HEK293 (cell line): ENCODE results near the gene SENP1.

Source experiments
- CTCF ChIA-PET: fragments of 350-600 bp; formaldehyde crosslinking; extraction: SDS; loops from one replicate; lab custom pipeline; 2021; ENCODE audit warnings: antibody characterized with exemption; lab: Yijun Ruan, JAX
- POLR2A ChIA-PET: fragments of 300-600 bp; formaldehyde crosslinking; extraction: SDS; loops from one replicate; lab custom pipeline; 2020; ENCODE audit warnings: antibody characterized with exemption, inconsistent platforms; lab: Yijun Ruan, JAX
- H3K27ac ChIP-seq: fragments of 200-500 bp; sonication (Bioruptor generic); 2 replicates; pipeline ENCODE4 v1.5.1; 2014; ENCODE audit warnings: low read depth, low read length, control low read depth, inconsistent platforms; ENCODE audit errors: extremely low read depth
- H3K36me3 ChIP-seq, 2 experiments: fragments of 200-500 bp in 1 of 2; sonication (Bioruptor generic) in 1 of 2; 1 replicate in 1 of 2; 2 replicates in 1 of 2; pipeline ENCODE4 v1.5.1; 2014 to 2017; ENCODE audit warnings: inconsistent platforms in 2 of 2, low read length in 2 of 2; ENCODE audit not compliant: control insufficient read depth in 2 of 2, insufficient read depth in 1 of 2
- H3K4me1 ChIP-seq: fragments of 200-500 bp; sonication (Bioruptor generic); 2 replicates; pipeline ENCODE4 v1.5.1; 2014; ENCODE audit warnings: mild to moderate bottlenecking, low read length, inconsistent platforms; ENCODE audit not compliant: control insufficient read depth, insufficient read depth
- H3K4me3 ChIP-seq: 2 replicates; pipeline ENCODE4 v1.5.1; 2011; ENCODE audit warnings: low read depth, mild to moderate bottlenecking, control low read depth, low read length, moderate library complexity
- H3K9me3 ChIP-seq: fragments of 200-500 bp; sonication (Bioruptor generic); 2 replicates; pipeline ENCODE4 v1.5.1; 2014; ENCODE audit warnings: low read depth, low read length, inconsistent platforms; ENCODE audit not compliant: control insufficient read depth, insufficient read depth
- BCL11B ChIP-seq: fragments of 450-650 bp; formaldehyde crosslinking; IDR thresholded peaks from 2 replicates; pipeline ENCODE4 v1.5.1; 2016; ENCODE audit warnings: low read depth, missing biosample characterization, missing genetic modification characterization
- FEZF1 ChIP-seq: fragments of 450-650 bp; formaldehyde crosslinking; IDR thresholded peaks from 2 replicates; pipeline ENCODE4 v1.5.1; 2016; ENCODE audit warnings: missing biosample characterization, missing genetic modification characterization
- HOXA7 ChIP-seq: sonication (generic); formaldehyde crosslinking; IDR thresholded peaks from 2 replicates; pipeline ENCODE4 v1.8.1; 2022; ENCODE audit warnings: missing genetic modification reagents, borderline replicate concordance
- KLF17 ChIP-seq: fragments of 450-650 bp; formaldehyde crosslinking; IDR thresholded peaks from 2 replicates; pipeline ENCODE4 v1.5.1; 2016; ENCODE audit warnings: missing biosample characterization, missing genetic modification characterization
- KLF9 ChIP-seq: fragments of 450-650 bp; formaldehyde crosslinking; IDR thresholded peaks from 2 replicates; pipeline ENCODE4 v1.5.1; 2016; ENCODE audit warnings: missing biosample characterization, missing genetic modification characterization, low read depth
- ZBTB11 ChIP-seq: fragments of 450-650 bp; formaldehyde crosslinking; conservative IDR thresholded peaks from 2 replicates; pipeline ENCODE4 v1.5.1; 2016; ENCODE audit warnings: low read depth, missing biosample characterization, missing genetic modification characterization
- ZBTB44 ChIP-seq: fragments of 450-650 bp; IDR thresholded peaks from 2 replicates; pipeline ENCODE4 v1.5.1; 2018; ENCODE audit warnings: missing biosample characterization, mild to moderate bottlenecking, missing genetic modification characterization
- ZFP37 ChIP-seq: fragments of 450-650 bp; formaldehyde crosslinking; IDR thresholded peaks from 2 replicates; pipeline ENCODE4 v1.5.1; 2016; ENCODE audit warnings: missing biosample characterization, missing genetic modification characterization
- ZNF140 ChIP-seq: fragments of 450-650 bp; formaldehyde crosslinking; IDR thresholded peaks from 2 replicates; pipeline ENCODE4 v1.5.1; 2016; ENCODE audit warnings: missing biosample characterization, missing genetic modification characterization
- ZNF148 ChIP-seq: fragments of 450-650 bp; formaldehyde crosslinking; IDR thresholded peaks from 2 replicates; pipeline ENCODE4 v1.5.0; 2017; ENCODE audit warnings: missing biosample characterization, missing genetic modification characterization, borderline replicate concordance
- ZNF184 ChIP-seq: fragments of 450-650 bp; IDR thresholded peaks from 2 replicates; pipeline ENCODE4 v1.5.1; 2018; ENCODE audit warnings: missing biosample characterization, mild to moderate bottlenecking, missing genetic modification characterization
- ZNF324 ChIP-seq: fragments of 450-650 bp; formaldehyde crosslinking; IDR thresholded peaks from 2 replicates; pipeline ENCODE4 v1.5.1; 2016; ENCODE audit warnings: missing biosample characterization, missing genetic modification characterization
- ZNF335 ChIP-seq: fragments of 450-650 bp; formaldehyde crosslinking; conservative IDR thresholded peaks from 2 replicates; pipeline ENCODE4 v1.5.1; 2016; ENCODE audit warnings: missing biosample characterization, missing genetic modification characterization
- ZNF362 ChIP-seq: fragments of 450-650 bp; formaldehyde crosslinking; IDR thresholded peaks from 2 replicates; pipeline ENCODE4 v1.5.1; 2016; ENCODE audit warnings: missing biosample characterization, missing genetic modification characterization
- ZNF37A ChIP-seq: fragments of 450-650 bp; IDR thresholded peaks from 2 replicates; pipeline ENCODE4 v1.5.1; 2018; ENCODE audit warnings: missing biosample characterization, missing genetic modification characterization
- ZNF426 ChIP-seq: fragments of 450-650 bp; formaldehyde crosslinking; IDR thresholded peaks from 2 replicates; pipeline ENCODE4 v1.5.1; 2017; ENCODE audit warnings: missing biosample characterization, missing genetic modification characterization, mild to moderate bottlenecking, inconsistent platforms, moderate library complexity
- ZNF510 ChIP-seq: fragments of 450-650 bp; formaldehyde crosslinking; IDR thresholded peaks from 2 replicates; pipeline ENCODE4 v1.5.1; 2018; ENCODE audit warnings: mild to moderate bottlenecking, missing genetic modification characterization, missing biosample characterization; ENCODE audit not compliant: insufficient replicate concordance
- ZNF585B ChIP-seq: fragments of 450-650 bp; formaldehyde crosslinking; IDR thresholded peaks from 2 replicates; pipeline ENCODE4 v1.5.1; 2016; ENCODE audit warnings: missing biosample characterization, missing genetic modification characterization
- ZNF621 ChIP-seq: fragments of 450-650 bp; formaldehyde crosslinking; IDR thresholded peaks from 2 replicates; pipeline ENCODE4 v1.5.1; 2017; ENCODE audit warnings: missing biosample characterization, missing genetic modification characterization
- ZNF626 ChIP-seq: fragments of 450-650 bp; sonication (Bioruptor Pico); formaldehyde crosslinking; IDR thresholded peaks from 2 replicates; pipeline ENCODE4 v1.5.1; 2018; ENCODE audit warnings: missing biosample characterization, missing genetic modification characterization, inconsistent platforms
- ZNF645 ChIP-seq: fragments of 450-650 bp; formaldehyde crosslinking; IDR thresholded peaks from 2 replicates; pipeline ENCODE4; 2016; ENCODE audit warnings: missing biosample characterization, missing genetic modification characterization
- ZNF701 ChIP-seq: fragments of 450-650 bp; formaldehyde crosslinking; IDR thresholded peaks from 2 replicates; pipeline ENCODE4 v1.5.1; 2016; ENCODE audit warnings: missing biosample characterization, missing genetic modification characterization
- ZNF747 ChIP-seq: fragments of 450-650 bp; formaldehyde crosslinking; IDR thresholded peaks from 2 replicates; pipeline ENCODE4 v1.5.1; 2016; ENCODE audit warnings: missing biosample characterization, missing genetic modification characterization
- ZSCAN16 ChIP-seq: fragments of 450-650 bp; formaldehyde crosslinking; IDR thresholded peaks from 2 replicates; pipeline ENCODE4 v1.5.1; 2016; ENCODE audit warnings: missing biosample characterization, missing genetic modification characterization

SENP1 gene

GRCh38 chr12:48017496-48017895 is 88.4 kb downstream of the SENP1 start:
- peaks cover 12% of the 10 kb centered on the region for H3K4me1 ChIP-seq
- no peak overlapping the region for H3K4me3 ChIP-seq
- ChIA-PET POLR2A (interaction anchor here (0.8 to 1.2 kb wide), 2 partner anchors 13 to 19 kb away, joined by 3 read pairs; no protein-coding TSS in a partner anchor), CTCF (interaction anchor here (0.9 to 1.5 kb wide), 2 partner anchors 140 to 165 kb away, joined by 3 to 5 read pairs; partner anchors contain the start of gene ASB8)
- H3K9me3 ChIP-seq = no peaks in the 10 kb centered on the region
- H3K36me3 ChIP-seq = no peaks in the 10 kb centered on the region
- TF ChIP-seq FEZF1 (tag by site-specific recombination) (peak; percentile 62), ZNF324 (no peak), ZSCAN16 (no peak), ZNF426 (tag by site-specific recombination) (no peak), ZNF140 (no peak), KLF9 (no peak), ZNF747 (tag by site-specific recombination) (no peak), ZNF184 (tag by site-specific recombination) (no peak)
- no peak overlapping the region for H3K27ac ChIP-seq

GRCh38 chr12:48016373-48017020 is 89.4 kb downstream of the SENP1 start:
- CTCF ChIA-PET = interaction anchor here (0.6 to 1.5 kb wide), 4 partner anchors 10 to 958 kb away, joined by 3 to 5 read pairs (median 4); partner anchors contain the start of gene ASB8
- Histone ChIP-seq H3K4me3 (no peak overlapping the region), H3K9me3 (no peaks in the 10 kb centered on the region), H3K36me3 (no peaks in the 10 kb centered on the region), H3K27ac (no peak overlapping the region), H3K4me1 (peaks cover 5% of the 10 kb centered on the region)
- POLR2A ChIA-PET = interaction anchor here (0.8 to 1.2 kb wide), 2 partner anchors 14 to 20 kb away, joined by 3 read pairs; no protein-coding TSS in a partner anchor
- no peak for TF ChIP-seq ZNF621 (tag by site-specific recombination)
- TF ChIP-seq ZNF645 (tag by site-specific recombination) = no peak
- no peak for TF ChIP-seq ZFP37 (tag by site-specific recombination)
- no peak for TF ChIP-seq BCL11B (tag by site-specific recombination)
- TF ChIP-seq ZNF585B = no peak
- no peak for TF ChIP-seq ZNF362 (tag by site-specific recombination)
- no peak for TF ChIP-seq ZNF626 (tag by site-specific recombination)
- no peak for TF ChIP-seq KLF17 (tag by site-specific recombination)
- no peak for TF ChIP-seq ZBTB11
- TF ChIP-seq ZNF335 (tag by site-specific recombination) = no peak
- TF ChIP-seq ZNF510 (tag by site-specific recombination) = no peak
- TF ChIP-seq ZNF37A (tag by site-specific recombination) = no peak
- no peak for TF ChIP-seq ZBTB44 (tag by site-specific recombination)
- TF ChIP-seq ZNF148 (tag by site-specific recombination) = no peak
- TF ChIP-seq HOXA7 (CRISPR knock-in tag) = no peak
- no peak for TF ChIP-seq ZNF701 (tag by site-specific recombination)
